HepG2 (cell line): ENCODE data around the gene C16orf86. TPM values are rescaled to one million over a fixed set of nuclear protein-coding genes. Genes with fewer than 3 reads are reported as not detected.

Source experiments
- CCAR2 ChIP-seq: fragments of 200-400 bp; formaldehyde crosslinking; optimal IDR thresholded peaks from 2 replicates; pipeline ENCODE3; 2018; ENCODE audit warnings: low read depth, mild to moderate bottlenecking, low read length, moderate library complexity
- EED ChIP-seq: sonication (generic); formaldehyde crosslinking; IDR thresholded peaks from 2 replicates; pipeline ENCODE4 v1.5.0; 2020; ENCODE audit warnings: mild to moderate bottlenecking, missing genetic modification reagents
- HMGA1 ChIP-seq: sonication (generic); formaldehyde crosslinking; conservative IDR thresholded peaks from 2 replicates; pipeline ENCODE4 v1.4.0; 2020; ENCODE audit warnings: missing genetic modification reagents
- KAT8 ChIP-seq: IDR thresholded peaks from 2 replicates; pipeline ENCODE4 v1.6.1; 2016; ENCODE audit warnings: missing genetic modification reagents, missing compliant biosample characterization
- MED1 ChIP-seq: sonication (generic); formaldehyde crosslinking; IDR thresholded peaks from 2 replicates; pipeline ENCODE4 v1.4.0; 2020; ENCODE audit warnings: missing genetic modification reagents
- NR2C2 ChIP-seq: sonication (generic); formaldehyde crosslinking; IDR thresholded peaks from 2 replicates; pipeline ENCODE4 v1.4.0; 2020; ENCODE audit warnings: missing genetic modification reagents, mild to moderate bottlenecking, moderate library complexity, borderline replicate concordance
- PPARG ChIP-seq: conservative IDR thresholded peaks from 2 replicates; pipeline ENCODE4 v1.6.1; 2016; ENCODE audit warnings: missing biosample characterization, missing genetic modification reagents
- PREB ChIP-seq: sonication (generic); formaldehyde crosslinking; IDR thresholded peaks from 2 replicates; pipeline ENCODE4 v1.4.0; 2020; ENCODE audit warnings: missing genetic modification reagents
- REPIN1 ChIP-seq: sonication (generic); formaldehyde crosslinking; IDR thresholded peaks from 2 replicates; pipeline ENCODE4 v1.8.0; 2022; ENCODE audit warnings: missing genetic modification reagents, low read depth, mild to moderate bottlenecking, borderline replicate concordance
- SALL1 ChIP-seq: sonication (generic); formaldehyde crosslinking; IDR thresholded peaks from 2 replicates; pipeline ENCODE4 v1.8.0; 2022; ENCODE audit warnings: mild to moderate bottlenecking, missing genetic modification reagents
- SIN3B ChIP-seq: fragments of 150-350 bp; IDR thresholded peaks from 2 replicates; pipeline ENCODE4 v1.6.1; 2014; ENCODE audit warnings: low read length
- SKIL ChIP-seq: sonication (generic); formaldehyde crosslinking; IDR thresholded peaks from 2 replicates; pipeline ENCODE4 v1.8.0; 2022; ENCODE audit warnings: missing genetic modification reagents, mild to moderate bottlenecking, moderate library complexity, borderline replicate concordance
- TBP ChIP-seq: sonication (generic); formaldehyde crosslinking; IDR thresholded peaks from 2 replicates; pipeline ENCODE4 v1.5.0; 2020; ENCODE audit warnings: missing genetic modification reagents
- TRIM24 ChIP-seq: sonication (generic); formaldehyde crosslinking; IDR thresholded peaks from 2 replicates; pipeline ENCODE4 v1.8.0; 2022; ENCODE audit warnings: mild to moderate bottlenecking, missing genetic modification reagents
- YEATS4 ChIP-seq: sonication (generic); formaldehyde crosslinking; IDR thresholded peaks from 2 replicates; pipeline ENCODE4 v1.4.0; 2020; ENCODE audit warnings: missing genetic modification reagents, borderline replicate concordance
- ZNF484 ChIP-seq: sonication (generic); formaldehyde crosslinking; IDR thresholded peaks from 2 replicates; pipeline ENCODE4 v1.5.1; 2020; ENCODE audit warnings: mild to moderate bottlenecking, low read depth, missing genetic modification reagents, borderline replicate concordance
- ZNF747 ChIP-seq: sonication (generic); formaldehyde crosslinking; IDR thresholded peaks from 2 replicates; pipeline ENCODE4 v1.8.1; 2023; ENCODE audit warnings: missing genetic modification reagents, mild to moderate bottlenecking, borderline replicate concordance
- ZNF749 ChIP-seq: sonication (generic); formaldehyde crosslinking; IDR thresholded peaks from 2 replicates; pipeline ENCODE4 v1.8.0; 2022; ENCODE audit warnings: mild to moderate bottlenecking, missing genetic modification reagents, moderate library complexity, borderline replicate concordance
- ZNF816 ChIP-seq: sonication (generic); formaldehyde crosslinking; IDR thresholded peaks from 2 replicates; pipeline ENCODE4 v1.8.0; 2022; ENCODE audit warnings: missing genetic modification reagents, mild to moderate bottlenecking, borderline replicate concordance
- polyA plus RNA-seq, 8 experiments: library from polyadenylated mRNA; depleted of rRNA in 3 of 8; stranded (reverse) in 7 of 8; unstranded in 1 of 8; fragments of >200 nt; fragmentation: Illumina TruSeq in 4 of 8; extraction: Trizol in 4 of 8; gene quantifications; 2 replicates each; pipeline versions ENCODE4 v1.2.1 to v1.2.3, GENCODE V29; 2011 to 2016; ENCODE audit warnings: low read depth in 4 of 8, missing spikeins in 1 of 8, mixed read lengths in 1 of 8; ENCODE audit not compliant: insufficient read depth in 1 of 8
- total RNA-seq, 5 experiments: library from RNA; depleted of rRNA; stranded (reverse); fragments of >200 nt; fragmentation: Illumina TruSeq; extraction: Trizol; gene quantifications; 2 replicates each; pipeline ENCODE4 v1.2.3, GENCODE V29; 2016; ENCODE audit warnings: low read depth in 1 of 5
- TF ChIP-seq, protein P1 (sequence below): sonication (generic); formaldehyde crosslinking; IDR thresholded peaks from 2 replicates; pipeline ENCODE4 v1.5.0; 2020; ENCODE audit warnings: missing genetic modification reagents
- TF ChIP-seq, protein P2 (sequence below): sonication (generic); formaldehyde crosslinking; IDR thresholded peaks from 2 replicates; pipeline ENCODE4 v1.5.0; 2020; ENCODE audit warnings: missing genetic modification reagents
- TF ChIP-seq, protein P3 (sequence below): sonication (generic); formaldehyde crosslinking; IDR thresholded peaks from 2 replicates; pipeline ENCODE4 v1.5.0; 2020; ENCODE audit warnings: mild to moderate bottlenecking, missing genetic modification reagents, borderline replicate concordance
- TF ChIP-seq, protein P4 (sequence below): IDR thresholded peaks from 2 replicates; pipeline ENCODE4 v1.6.1; 2016; ENCODE audit warnings: mild to moderate bottlenecking, missing biosample characterization, missing genetic modification reagents

C16orf86 gene
- total and polyA plus RNA-seq, 2 of the 13 experiments (the other 11 are each of a cell fraction or from before 2014, with no cell fraction given) = 1.5 to 3.1 TPM

DNA sequence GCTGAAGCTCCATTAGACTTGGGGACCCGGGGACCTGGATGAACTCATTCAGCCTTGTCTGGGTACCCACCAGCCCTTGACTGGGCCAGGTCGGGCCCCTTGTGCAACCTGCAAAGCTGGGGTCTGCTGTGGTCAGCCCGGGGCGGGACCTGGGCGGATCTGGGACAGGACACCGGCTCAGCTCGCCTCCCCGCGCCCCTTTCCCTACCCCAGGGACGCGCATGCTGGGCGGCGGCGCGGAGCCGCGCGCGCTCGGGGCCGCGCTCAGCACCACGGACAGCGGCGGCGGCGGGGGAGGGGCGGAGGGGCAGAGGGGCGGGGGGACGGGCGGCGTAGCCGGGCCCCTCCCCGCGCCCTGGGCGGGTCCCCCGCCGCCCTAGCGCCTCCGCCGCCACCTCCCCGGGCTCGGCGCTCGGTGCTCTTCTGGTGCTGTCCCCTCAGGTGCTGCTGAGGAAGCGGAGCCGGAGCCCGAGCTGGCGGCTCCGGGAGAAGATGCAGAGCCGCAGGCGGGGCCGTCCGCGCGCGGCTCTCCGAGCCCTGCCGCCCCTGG, 14.0 kb upstream of the C16orf86 start (continued):
- no peak for TF ChIP-seq CCAR2
- no peak for TF ChIP-seq ZNF484 (CRISPR knock-in tag)
- TF ChIP-seq NR2C2 (CRISPR knock-in tag) = no peak
- no peak for TF ChIP-seq ZNF747 (CRISPR knock-in tag)
- TF ChIP-seq REPIN1 = no peak
- TF ChIP-seq, protein P1, sequence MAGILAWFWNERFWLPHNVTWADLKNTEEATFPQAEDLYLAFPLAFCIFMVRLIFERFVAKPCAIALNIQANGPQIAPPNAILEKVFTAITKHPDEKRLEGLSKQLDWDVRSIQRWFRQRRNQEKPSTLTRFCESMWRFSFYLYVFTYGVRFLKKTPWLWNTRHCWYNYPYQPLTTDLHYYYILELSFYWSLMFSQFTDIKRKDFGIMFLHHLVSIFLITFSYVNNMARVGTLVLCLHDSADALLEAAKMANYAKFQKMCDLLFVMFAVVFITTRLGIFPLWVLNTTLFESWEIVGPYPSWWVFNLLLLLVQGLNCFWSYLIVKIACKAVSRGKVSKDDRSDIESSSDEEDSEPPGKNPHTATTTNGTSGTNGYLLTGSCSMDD (CRISPR knock-in tag) = no peak
- no peak for TF ChIP-seq TBP
- no peak for TF ChIP-seq ZNF816
- TF ChIP-seq KAT8 = no peak
- TF ChIP-seq ZNF749 (CRISPR knock-in tag) = peak; percentile 88
- TF ChIP-seq PREB (CRISPR knock-in tag) = no peak
- TF ChIP-seq PPARG (CRISPR knock-in tag) = no peak
- TF ChIP-seq, protein P2, sequence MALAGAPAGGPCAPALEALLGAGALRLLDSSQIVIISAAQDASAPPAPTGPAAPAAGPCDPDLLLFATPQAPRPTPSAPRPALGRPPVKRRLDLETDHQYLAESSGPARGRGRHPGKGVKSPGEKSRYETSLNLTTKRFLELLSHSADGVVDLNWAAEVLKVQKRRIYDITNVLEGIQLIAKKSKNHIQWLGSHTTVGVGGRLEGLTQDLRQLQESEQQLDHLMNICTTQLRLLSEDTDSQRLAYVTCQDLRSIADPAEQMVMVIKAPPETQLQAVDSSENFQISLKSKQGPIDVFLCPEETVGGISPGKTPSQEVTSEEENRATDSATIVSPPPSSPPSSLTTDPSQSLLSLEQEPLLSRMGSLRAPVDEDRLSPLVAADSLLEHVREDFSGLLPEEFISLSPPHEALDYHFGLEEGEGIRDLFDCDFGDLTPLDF (CRISPR knock-in tag) = no peak
- no peak for TF ChIP-seq SKIL (CRISPR knock-in tag)
- TF ChIP-seq SALL1 (CRISPR knock-in tag) = peak; percentile 57
- no peak for TF ChIP-seq TRIM24 (CRISPR knock-in tag)
- TF ChIP-seq EED (CRISPR knock-in tag) = no peak
- TF ChIP-seq SIN3B = no peak
- TF ChIP-seq, protein P3, sequence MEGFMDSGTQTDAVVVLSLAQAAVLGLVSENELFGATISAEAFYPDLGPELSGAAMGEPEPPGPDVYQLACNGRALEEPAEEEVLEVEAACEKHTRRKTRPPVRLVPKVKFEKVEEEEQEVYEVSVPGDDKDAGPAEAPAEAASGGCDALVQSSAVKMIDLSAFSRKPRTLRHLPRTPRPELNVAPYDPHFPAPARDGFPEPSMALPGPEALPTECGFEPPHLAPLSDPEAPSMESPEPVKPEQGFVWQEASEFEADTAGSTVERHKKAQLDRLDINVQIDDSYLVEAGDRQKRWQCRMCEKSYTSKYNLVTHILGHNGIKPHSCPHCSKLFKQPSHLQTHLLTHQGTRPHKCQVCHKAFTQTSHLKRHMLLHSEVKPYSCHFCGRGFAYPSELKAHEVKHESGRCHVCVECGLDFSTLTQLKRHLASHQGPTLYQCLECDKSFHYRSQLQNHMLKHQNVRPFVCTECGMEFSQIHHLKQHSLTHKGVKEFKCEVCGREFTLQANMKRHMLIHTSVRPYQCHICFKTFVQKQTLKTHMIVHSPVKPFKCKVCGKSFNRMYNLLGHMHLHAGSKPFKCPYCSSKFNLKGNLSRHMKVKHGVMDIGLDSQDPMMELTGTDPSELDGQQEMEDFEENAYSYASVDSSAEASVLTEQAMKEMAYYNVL (CRISPR knock-in tag) = no peak
- TF ChIP-seq HMGA1 (CRISPR knock-in tag) = no peak
- TF ChIP-seq, protein P4, sequence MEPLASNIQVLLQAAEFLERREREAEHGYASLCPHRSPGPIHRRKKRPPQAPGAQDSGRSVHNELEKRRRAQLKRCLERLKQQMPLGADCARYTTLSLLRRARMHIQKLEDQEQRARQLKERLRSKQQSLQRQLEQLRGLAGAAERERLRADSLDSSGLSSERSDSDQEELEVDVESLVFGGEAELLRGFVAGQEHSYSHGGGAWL (CRISPR knock-in tag) = peak; percentile 67; the same call in 1 of the 2 replicates
- no peak for TF ChIP-seq MED1 (CRISPR knock-in tag)
- no peak for TF ChIP-seq YEATS4 (CRISPR knock-in tag)
